K562 (cell line): Measurements from ENCODE around the gene HDAC6. TPM values are rescaled to one million over a fixed set of nuclear protein-coding genes. Genes with fewer than 3 reads are reported as not detected.

Experiments used
- ARID1B ChIP-seq: fragments of 450-650 bp; IDR thresholded peaks from 2 replicates; pipeline ENCODE4 v1.6.1; 2016; ENCODE audit warnings: antibody characterized with exemption, mild to moderate bottlenecking, inconsistent platforms
- BCL6 ChIP-seq: fragments of 250-450 bp; sonication (Bioruptor Pico); IDR thresholded peaks from 2 replicates; pipeline ENCODE4 v1.4.0; 2020
- CBX5 ChIP-seq: IDR thresholded peaks from 2 replicates; pipeline ENCODE4 v1.6.1; 2014; ENCODE audit warnings: low read depth, borderline replicate concordance
- EP300 ChIP-seq: IDR thresholded peaks from 2 replicates; pipeline ENCODE4 v1.6.1; 2012; ENCODE audit warnings: low read length, improper control_type of control experiment
- ERF ChIP-seq: fragments of 450-650 bp; formaldehyde crosslinking; IDR thresholded peaks from 2 replicates; pipeline ENCODE4 v1.4.0; 2020; ENCODE audit warnings: mild to moderate bottlenecking, mixed read lengths
- GATA2 ChIP-seq: sonication (generic); formaldehyde crosslinking; IDR thresholded peaks from 2 replicates; pipeline ENCODE4 v1.4.0; 2020; ENCODE audit warnings: mild to moderate bottlenecking, missing genetic modification reagents
- JUN ChIP-seq, 2 experiments: sonication (generic) in 1 of 2; formaldehyde crosslinking in 1 of 2; IDR thresholded peaks; 2 replicates each; pipeline versions ENCODE4 v1.6.1 to v1.8.0; 2012 to 2022; ENCODE audit warnings: borderline replicate concordance in 2 of 2, mild to moderate bottlenecking in 2 of 2, improper control_type of control experiment in 1 of 2, low read depth in 1 of 2, low read length in 1 of 2, missing genetic modification reagents in 1 of 2
- MEF2A ChIP-seq: IDR thresholded peaks from 2 replicates; pipeline ENCODE4 v1.6.1; 2011; ENCODE audit warnings: low read depth, mild to moderate bottlenecking, low read length, moderate library complexity; ENCODE audit not compliant: control insufficient read depth
- NBN ChIP-seq: fragments of 450-650 bp; IDR thresholded peaks from 2 replicates; pipeline ENCODE4 v1.6.1; 2016; ENCODE audit warnings: low read depth, mild to moderate bottlenecking
- NRF1 ChIP-seq, 2 experiments: fragments of 450-650 bp; IDR thresholded peaks in 1 of 2; conservative IDR thresholded peaks in 1 of 2; 2 replicates each; pipeline ENCODE4 v1.6.1; 2014; ENCODE audit warnings: mild to moderate bottlenecking in 2 of 2
- POLR2G ChIP-seq: fragments of 200-400 bp; formaldehyde crosslinking; IDR thresholded peaks from 2 replicates; pipeline ENCODE4 v1.6.1; 2017; ENCODE audit warnings: low read depth, mild to moderate bottlenecking, antibody characterized with exemption, low read length, moderate library complexity
- RBFOX2 ChIP-seq: fragments of 200-400 bp; formaldehyde crosslinking; IDR thresholded peaks from 2 replicates; pipeline ENCODE4 v1.6.1; 2017; ENCODE audit warnings: low read depth, mild to moderate bottlenecking, low read length, moderate library complexity
- RBM25 ChIP-seq: fragments of 200-400 bp; formaldehyde crosslinking; IDR thresholded peaks from 2 replicates; pipeline ENCODE4 v1.6.1; 2018; ENCODE audit warnings: low read length, low read depth, moderate library complexity; ENCODE audit not compliant: severe bottlenecking
- RBM34 ChIP-seq: fragments of 200-400 bp; formaldehyde crosslinking; IDR thresholded peaks from 2 replicates; pipeline ENCODE4 v1.6.1; 2018; ENCODE audit warnings: low read length, borderline replicate concordance; ENCODE audit not compliant: insufficient read depth
- SMARCB1 ChIP-seq: IDR thresholded peaks from 2 replicates; pipeline ENCODE4 v1.6.1; 2011; ENCODE audit warnings: improper control_type of control experiment, low read depth; ENCODE audit not compliant: insufficient read length
- SP1 ChIP-seq: sonication (generic); formaldehyde crosslinking; IDR thresholded peaks from 2 replicates; pipeline ENCODE4 v1.8.1; 2022; ENCODE audit warnings: mild to moderate bottlenecking, missing genetic modification reagents
- TEAD1 ChIP-seq, 2 experiments: fragments of 450-650 bp in 1 of 2; sonication (generic) in 1 of 2; formaldehyde crosslinking; IDR thresholded peaks; 2 replicates each; pipeline versions ENCODE4 v1.4.0 to v1.8.0; 2020 to 2022; ENCODE audit warnings: mild to moderate bottlenecking in 2 of 2, missing genetic modification reagents in 1 of 2
- UBTF ChIP-seq, 2 experiments: IDR thresholded peaks; 2 replicates each; pipeline ENCODE4 v1.6.1; 2012; ENCODE audit warnings: improper control_type of control experiment in 2 of 2, low read depth in 2 of 2, low read length in 2 of 2, borderline replicate concordance in 1 of 2
- ZNF644 ChIP-seq: fragments of 200-800 bp; sonication (Bioruptor generic); IDR thresholded peaks from 2 replicates; pipeline ENCODE4 v1.6.1; 2016; ENCODE audit warnings: low read depth, missing genetic modification characterization, missing compliant biosample characterization
- ZNF740 ChIP-seq, 3 experiments: fragments of 200-800 bp in 1 of 3; sonication (Bioruptor generic) in 1 of 3; sonication (generic) in 1 of 3; formaldehyde crosslinking in 1 of 3; IDR thresholded peaks; 2 replicates each; pipeline versions ENCODE4 v1.6.1 to v1.8.0; 2016 to 2022; ENCODE audit warnings: mild to moderate bottlenecking in 2 of 3, missing compliant biosample characterization in 2 of 3, missing genetic modification characterization in 2 of 3, missing genetic modification reagents in 1 of 3
- ZNF76 ChIP-seq: fragments of 250-450 bp; sonication (Bioruptor Pico); IDR thresholded peaks from 2 replicates; pipeline ENCODE4 v1.4.0; 2020; ENCODE audit warnings: mild to moderate bottlenecking, moderate library complexity, borderline replicate concordance
- polyA plus RNA-seq, 8 experiments: library from polyadenylated mRNA; depleted of rRNA in 4 of 8; stranded (reverse) in 5 of 8; unstranded in 3 of 8; fragments of >200 nt; fragmentation: Nextera tagmentation in 2 of 8; fragmentation: Illumina TruSeq in 1 of 8; extraction: Ambion mirVana in 2 of 8; extraction: Trizol in 1 of 8; gene quantifications; 2 replicates each; pipeline versions ENCODE4 v1.2.1 to v1.2.3, GENCODE V29; 2011 to 2014; ENCODE audit warnings: inconsistent platforms in 1 of 8, missing spikeins in 1 of 8
- total RNA-seq, 7 experiments: library from RNA; depleted of rRNA in 6 of 7; stranded (reverse); fragments of >200 nt in 6 of 7; fragmentation: Illumina TruSeq in 2 of 7; extraction: Trizol in 2 of 7; gene quantifications; 2 replicates each; pipeline versions ENCODE4 v1.2.1 to v1.2.3, GENCODE V29; 2011 to 2021; ENCODE audit warnings: low replicate concordance in 1 of 7
- TF ChIP-seq, protein P1 (sequence below), 2 experiments: fragments of 200-800 bp in 1 of 2; sonication (Bioruptor generic) in 1 of 2; sonication (generic) in 1 of 2; formaldehyde crosslinking in 1 of 2; IDR thresholded peaks in 1 of 2; conservative IDR thresholded peaks in 1 of 2; 2 replicates each; pipeline versions ENCODE4 v1.5.0 to v1.6.1; 2016 to 2020; ENCODE audit warnings: missing compliant biosample characterization in 1 of 2, missing genetic modification characterization in 1 of 2, missing genetic modification reagents in 1 of 2

The HDAC6 gene
- total and polyA plus RNA-seq, 9 of the 15 experiments (the other 6 are each of a cell fraction or from before 2014, with no cell fraction given) = 29.9 to 101 (median 71.2) TPM

- peak; percentile 59 for TF ChIP-seq POLR2G
- 0 out of 2 replicates have a peak, but pooled peaks have one; percentile 18 for TF ChIP-seq ZNF76 (CRISPR knock-in tag)
- TF ChIP-seq SMARCB1 = no peak
- TF ChIP-seq TEAD1 (CRISPR knock-in tag; IDR thresholded peaks at IDR 0.05) = 0 out of 4 replicates have a peak, but pooled peaks of 1 of the 2 experiments have one; percentile 30
- TF ChIP-seq EP300 = peak; percentile 97
- TF ChIP-seq RBFOX2 = peak; percentile 56
- TF ChIP-seq RBM25 = peak; percentile 71
- TF ChIP-seq ZNF740 (CRISPR knock-in tag; IDR thresholded peaks at IDR 0.05) = peak; percentile 70
- TF ChIP-seq ZNF740 (tag; IDR thresholded peaks at IDR 0.05) = peak in 1 of 2 experiments; percentile 81; a peak in 1 of 4 replicates
- peak; percentile 97 for TF ChIP-seq ARID1B
- TF ChIP-seq ERF (CRISPR knock-in tag) = no peak
- TF ChIP-seq BCL6 = no peak
- 0 out of 2 replicates have a peak, but pooled peaks have one; percentile 40 for TF ChIP-seq ZNF644 (tag)
- TF ChIP-seq NRF1 (conservative IDR thresholded peaks at IDR 0.05 in 1 of 2, IDR thresholded peaks at IDR 0.05 in 1 of 2) = peak; percentile 68 to 73
- no peak for TF ChIP-seq JUN (IDR thresholded peaks at IDR 0.05; ENCODE audit: borderline replicate concordance, low read depth, low read length)
- no peak for TF ChIP-seq JUN (CRISPR knock-in tag; IDR thresholded peaks at IDR 0.05; ENCODE audit: borderline replicate concordance)
- peak; percentile 59; the same call in 1 of the 2 replicates for TF ChIP-seq MEF2A
- TF ChIP-seq CBX5 = peak; percentile 64; the same call in 1 of the 2 replicates
- TF ChIP-seq SP1 (CRISPR knock-in tag) = peak; percentile 17; the same call in 1 of the 2 replicates
- TF ChIP-seq, protein P1, sequence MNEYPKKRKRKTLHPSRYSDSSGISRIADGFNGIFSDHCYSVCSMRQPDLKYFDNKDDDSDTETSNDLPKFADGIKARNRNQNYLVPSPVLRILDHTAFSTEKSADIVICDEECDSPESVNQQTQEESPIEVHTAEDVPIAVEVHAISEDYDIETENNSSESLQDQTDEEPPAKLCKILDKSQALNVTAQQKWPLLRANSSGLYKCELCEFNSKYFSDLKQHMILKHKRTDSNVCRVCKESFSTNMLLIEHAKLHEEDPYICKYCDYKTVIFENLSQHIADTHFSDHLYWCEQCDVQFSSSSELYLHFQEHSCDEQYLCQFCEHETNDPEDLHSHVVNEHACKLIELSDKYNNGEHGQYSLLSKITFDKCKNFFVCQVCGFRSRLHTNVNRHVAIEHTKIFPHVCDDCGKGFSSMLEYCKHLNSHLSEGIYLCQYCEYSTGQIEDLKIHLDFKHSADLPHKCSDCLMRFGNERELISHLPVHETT (CRISPR knock-in tag; conservative IDR thresholded peaks at IDR 0.05 in 1 of 2, IDR thresholded peaks at IDR 0.05 in 1 of 2) = peak in 1 of 2 experiments; percentile 79; a peak in 2 of 4 replicates
- no peak for TF ChIP-seq RBM34
- peak; percentile 95 for TF ChIP-seq GATA2
- TF ChIP-seq NBN = peak; percentile 66
- TF ChIP-seq UBTF (IDR thresholded peaks at IDR 0.05; ENCODE audit: borderline replicate concordance in 1 of 2, low read depth in 2 of 2, low read length in 2 of 2) = 0 out of 4 replicates have a peak, but pooled peaks of 1 of the 2 experiments have one; percentile 46
These were observed 19.1 kb upstream of the HDAC6 start (continued) for GRCh38 chrX:48782795-48783194.
